Mammary epithelial cell (primary cell): ENCODE data around the gene SLFN12L.

Experiments
- EZH2 ChIP-seq: IDR thresholded peaks from 2 replicates; pipeline ENCODE4 v1.6.1; 2012; ENCODE audit warnings: low read length, inconsistent platforms, borderline replicate concordance
- TF ChIP-seq, protein P1 (sequence below), 2 donors: IDR thresholded peaks in 1 of 2; conservative IDR thresholded peaks in 1 of 2; 2 replicates each; pipeline ENCODE4 v1.5.1; 2011 to 2012; ENCODE audit warnings: inconsistent platforms in 2 of 2, low read length in 2 of 2, mild to moderate bottlenecking in 2 of 2, control low read depth in 1 of 2, low read depth in 1 of 2; ENCODE audit not compliant: insufficient read depth in 1 of 2; ENCODE audit errors: extremely low read depth in 1 of 2

DNA sequence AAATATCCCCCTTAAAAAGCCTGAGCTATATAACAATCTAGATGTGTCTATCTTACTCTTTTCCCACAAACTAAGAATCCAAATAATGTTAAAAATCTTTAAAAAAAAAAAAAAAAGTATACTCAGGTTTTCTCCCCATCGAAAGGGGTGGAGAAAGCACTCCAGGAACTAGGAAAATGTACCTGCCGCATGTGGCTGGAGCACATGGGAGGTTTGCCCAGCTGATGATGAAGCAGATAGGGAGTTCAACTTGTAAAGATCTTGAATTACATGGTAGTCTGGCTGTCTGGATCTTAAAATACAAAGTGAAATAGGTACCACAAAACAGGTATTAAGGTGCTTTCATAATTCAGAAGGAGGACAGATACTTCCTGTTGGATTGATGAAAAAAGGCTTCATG, 31.9 kb upstream of the SLFN12L start:
- TF ChIP-seq, protein P1, sequence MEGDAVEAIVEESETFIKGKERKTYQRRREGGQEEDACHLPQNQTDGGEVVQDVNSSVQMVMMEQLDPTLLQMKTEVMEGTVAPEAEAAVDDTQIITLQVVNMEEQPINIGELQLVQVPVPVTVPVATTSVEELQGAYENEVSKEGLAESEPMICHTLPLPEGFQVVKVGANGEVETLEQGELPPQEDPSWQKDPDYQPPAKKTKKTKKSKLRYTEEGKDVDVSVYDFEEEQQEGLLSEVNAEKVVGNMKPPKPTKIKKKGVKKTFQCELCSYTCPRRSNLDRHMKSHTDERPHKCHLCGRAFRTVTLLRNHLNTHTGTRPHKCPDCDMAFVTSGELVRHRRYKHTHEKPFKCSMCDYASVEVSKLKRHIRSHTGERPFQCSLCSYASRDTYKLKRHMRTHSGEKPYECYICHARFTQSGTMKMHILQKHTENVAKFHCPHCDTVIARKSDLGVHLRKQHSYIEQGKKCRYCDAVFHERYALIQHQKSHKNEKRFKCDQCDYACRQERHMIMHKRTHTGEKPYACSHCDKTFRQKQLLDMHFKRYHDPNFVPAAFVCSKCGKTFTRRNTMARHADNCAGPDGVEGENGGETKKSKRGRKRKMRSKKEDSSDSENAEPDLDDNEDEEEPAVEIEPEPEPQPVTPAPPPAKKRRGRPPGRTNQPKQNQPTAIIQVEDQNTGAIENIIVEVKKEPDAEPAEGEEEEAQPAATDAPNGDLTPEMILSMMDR (conservative IDR thresholded peaks at IDR 0.05 in 1 of 2, IDR thresholded peaks at IDR 0.05 in 1 of 2; ENCODE audit: extremely low read depth in 1 of 2, insufficient read depth in 1 of 2, low read depth in 1 of 2, low read length in 2 of 2) = no peak
- TF ChIP-seq EZH2 = no peak
